ENCODE measurements around the gene MFRP. TPM values are rescaled to one million over a fixed set of nuclear protein-coding genes. Genes with fewer than 3 reads are reported as not detected.

The MFRP gene
- total RNA-seq, 1 donor from 2014 or later = not detected

DNA sequence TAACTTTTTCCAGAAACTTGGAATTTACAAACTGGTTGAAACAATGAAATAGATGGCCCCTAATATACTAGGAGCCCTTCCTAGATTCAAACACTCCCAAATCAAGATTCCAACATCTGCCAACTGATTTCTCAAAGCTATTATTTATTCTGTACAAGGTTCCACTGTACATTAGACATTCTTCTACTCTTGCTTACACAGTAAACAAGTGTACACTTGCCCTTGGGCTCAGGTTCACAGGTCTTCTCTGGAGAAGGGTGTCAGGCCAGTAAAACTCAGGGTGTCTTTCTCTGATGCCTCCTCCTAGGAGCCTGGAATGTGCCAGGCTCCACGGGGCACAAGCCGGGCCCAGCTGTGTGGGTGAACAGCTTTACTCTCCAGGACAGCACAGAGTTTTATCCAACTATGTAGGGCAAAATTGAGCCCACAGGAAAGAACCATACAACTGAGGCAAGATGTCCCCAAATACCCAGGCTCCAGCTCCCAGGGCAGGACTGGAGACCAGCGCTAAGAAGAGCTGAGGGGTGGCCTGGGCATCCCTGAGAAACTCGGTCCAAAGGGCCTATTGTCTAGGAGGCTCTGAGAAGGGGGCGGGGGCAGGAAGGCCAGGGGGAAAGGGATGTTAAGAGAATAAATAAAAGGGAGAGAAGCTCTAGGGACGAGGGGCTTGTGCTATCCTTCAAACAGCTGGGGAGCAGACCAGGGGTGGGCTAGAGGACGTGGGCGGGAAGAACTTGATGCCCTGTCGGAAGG lies 8.8 kb upstream of the MFRP start:
- peak overlapping the region; percentile 87 for H3K4me3 Mint-ChIP-seq
- peaks cover 44% of the 10 kb centered on the region for H3K27me3 Mint-ChIP-seq
- intact Hi-C loops (cut with micrococcal nuclease) = no loop called here
- H3K36me3 Mint-ChIP-seq (ENCODE audit: low read depth) = no peaks in the 10 kb centered on the region
- H3K9me3 Mint-ChIP-seq = no peaks in the 10 kb centered on the region
- peaks cover 5% of the 10 kb centered on the region for H3K4me1 Mint-ChIP-seq
- H3K27ac Mint-ChIP-seq = no peak overlapping the region
- no peak for DNase-seq

DNA sequence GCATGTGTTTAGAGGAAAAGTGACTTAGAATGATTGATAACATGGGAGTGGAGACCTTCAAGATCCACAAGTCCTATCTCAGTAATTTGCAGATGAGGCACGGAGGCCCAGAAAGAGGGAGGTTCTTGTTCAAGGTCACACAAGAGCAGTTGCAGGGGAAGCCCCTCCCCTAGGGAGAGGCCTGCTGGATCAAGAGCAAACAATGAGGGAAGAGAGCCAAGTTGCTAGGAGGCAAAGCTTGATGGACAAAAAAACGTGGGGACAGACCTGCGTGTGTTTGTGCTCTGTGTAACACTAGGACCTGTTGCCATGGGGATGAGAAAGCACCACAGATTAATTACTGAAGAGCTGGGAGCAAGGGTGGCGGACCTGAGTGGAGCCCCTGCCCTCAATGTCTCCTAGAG lies 6.4 kb upstream of the MFRP start:
- Mint-ChIP-seq H3K4me1 (peaks cover 9% of the 10 kb centered on the region), H3K36me3 (ENCODE audit: low read depth) (no peaks in the 10 kb centered on the region), H3K27me3 (peaks cover 40% of the 10 kb centered on the region), H3K27ac (no peak overlapping the region), H3K4me3 (no peak overlapping the region), H3K9me3 (no peaks in the 10 kb centered on the region)
- intact Hi-C loops (cut with micrococcal nuclease) = no loop called here
- DNase-seq = no peak

DNA sequence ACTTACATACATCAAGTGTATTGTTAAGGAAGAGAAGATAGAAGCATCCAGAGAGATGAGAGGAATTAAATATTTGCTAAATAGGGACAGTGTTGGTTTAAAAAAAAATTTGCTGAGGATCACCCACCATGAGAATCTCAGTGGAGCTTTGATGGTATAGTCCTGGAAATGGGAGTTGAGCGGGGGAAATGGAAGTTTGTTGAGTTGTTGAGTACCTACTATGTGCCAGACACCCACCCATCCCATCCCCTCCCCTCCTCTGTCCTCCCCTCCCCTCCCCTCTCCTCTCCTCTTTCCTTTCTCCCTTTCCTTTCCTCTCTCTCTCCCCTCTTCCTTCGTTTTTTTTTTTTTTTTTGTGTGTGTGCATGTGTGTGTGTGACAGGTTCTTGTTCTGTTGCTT lies 4.7 kb upstream of the MFRP start:
- Mint-ChIP-seq H3K4me3 (no peak overlapping the region), H3K36me3 (ENCODE audit: low read depth) (no peaks in the 10 kb centered on the region), H3K27me3 (peaks cover 41% of the 10 kb centered on the region), H3K4me1 (peaks cover 5% of the 10 kb centered on the region), H3K9me3 (no peaks in the 10 kb centered on the region), H3K27ac (no peak overlapping the region)
- no peak for DNase-seq
- intact Hi-C loops (cut with micrococcal nuclease) = no loop called here

DNA sequence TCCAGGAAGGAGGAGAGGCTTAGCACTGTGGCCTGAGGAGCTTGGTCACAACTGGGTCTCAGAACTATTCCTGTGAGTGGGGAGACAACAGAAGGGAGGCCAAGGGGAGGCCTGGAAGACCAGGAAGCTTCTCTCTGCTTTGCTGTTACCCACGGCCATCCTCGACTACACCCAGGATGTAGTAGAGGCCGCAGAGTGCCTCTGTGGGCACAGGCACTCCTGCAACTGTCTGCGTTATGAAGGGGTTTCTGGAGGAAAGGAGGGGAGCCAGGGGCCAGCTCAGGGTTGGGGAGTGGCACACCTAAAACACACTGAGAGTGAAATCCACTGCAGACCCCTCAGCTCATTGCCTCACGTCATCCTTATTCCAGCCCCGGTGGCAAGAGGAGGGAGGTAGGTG lies 3.8 kb upstream of the MFRP start:
- no peak overlapping the region for H3K27ac Mint-ChIP-seq
- intact Hi-C loops (cut with micrococcal nuclease) = no loop called here

DNA sequence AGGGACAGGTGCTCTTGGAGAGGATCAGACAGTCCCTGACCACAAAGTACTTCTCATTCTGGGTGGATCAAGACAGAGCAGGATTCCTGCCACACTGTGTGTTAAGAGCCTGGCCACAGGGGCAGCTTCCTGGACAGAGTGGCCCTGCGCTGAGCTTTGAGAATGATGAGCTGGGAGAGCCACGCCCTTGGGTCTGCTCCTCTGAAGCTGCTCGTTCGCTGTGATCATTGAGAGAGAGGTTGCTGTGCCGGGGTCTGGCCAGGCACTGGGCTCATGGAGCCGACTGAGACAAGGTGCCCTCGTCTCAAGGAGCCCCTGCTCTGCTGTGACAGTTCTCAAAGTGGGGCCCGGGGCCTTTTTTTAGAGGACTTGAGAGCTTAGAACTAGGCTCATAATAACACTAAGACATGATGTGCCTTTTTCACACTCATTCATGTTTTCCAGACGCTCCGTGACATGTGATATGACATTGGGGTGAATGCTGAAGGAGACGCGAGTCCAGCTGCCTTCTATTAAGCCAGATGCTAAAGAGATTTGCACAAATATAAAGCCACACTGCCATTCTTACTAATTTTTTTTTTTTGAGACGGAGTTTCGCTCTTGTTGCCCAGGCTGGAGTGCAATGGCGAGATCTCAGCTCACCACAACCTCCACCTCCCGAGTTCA lies 1.6 kb upstream of the MFRP start:
- intact Hi-C loops (cut with micrococcal nuclease) = no loop called here
- H3K27ac Mint-ChIP-seq = no peak overlapping the region

More for the DNA sequence above, 3.8 kb upstream of the MFRP start:
- H3K9me3 Mint-ChIP-seq = no peaks in the 10 kb centered on the region
- H3K4me1 Mint-ChIP-seq = peaks cover 4% of the 10 kb centered on the region
- H3K4me3 Mint-ChIP-seq = no peak overlapping the region
- H3K36me3 Mint-ChIP-seq (ENCODE audit: low read depth) = no peaks in the 10 kb centered on the region
- H3K27me3 Mint-ChIP-seq = peaks cover 37% of the 10 kb centered on the region
- no peak for DNase-seq

DNA sequence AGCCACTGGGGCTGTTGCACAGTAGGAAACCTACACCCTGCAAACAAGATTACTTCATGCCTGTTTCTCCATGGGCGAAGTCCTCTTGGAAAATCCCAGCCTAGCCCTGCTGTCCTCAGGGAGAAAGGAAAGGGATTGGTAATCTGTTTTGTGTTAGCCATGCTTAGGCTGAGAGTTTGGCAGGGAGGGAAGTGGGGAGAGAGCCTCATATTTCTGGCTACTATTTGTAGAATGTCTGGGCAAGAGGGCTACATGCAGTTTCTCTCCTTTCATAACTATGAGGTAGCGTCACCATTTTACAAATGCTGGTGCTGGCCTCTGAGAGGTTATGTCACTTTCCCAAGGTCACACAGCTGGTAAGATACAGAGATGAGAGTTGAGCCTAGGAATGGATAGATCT lies 737 bp upstream of the MFRP start:
- no peaks in the 10 kb centered on the region for H3K36me3 Mint-ChIP-seq (ENCODE audit: low read depth)
- H3K9me3 Mint-ChIP-seq = no peaks in the 10 kb centered on the region
- peaks cover 37% of the 10 kb centered on the region for H3K27me3 Mint-ChIP-seq
- no peak for DNase-seq
- H3K27ac Mint-ChIP-seq = no peak overlapping the region
- H3K4me3 Mint-ChIP-seq = no peak overlapping the region
- peaks cover 4% of the 10 kb centered on the region for H3K4me1 Mint-ChIP-seq
- intact Hi-C loops (cut with micrococcal nuclease) = no loop called here

More for the DNA sequence above, 1.6 kb upstream of the MFRP start:
- Mint-ChIP-seq H3K4me3 (no peak overlapping the region), H3K27me3 (peaks cover 35% of the 10 kb centered on the region), H3K4me1 (peaks cover 4% of the 10 kb centered on the region), H3K9me3 (no peaks in the 10 kb centered on the region), H3K36me3 (ENCODE audit: low read depth) (no peaks in the 10 kb centered on the region)
- DNase-seq = no peak

DNA sequence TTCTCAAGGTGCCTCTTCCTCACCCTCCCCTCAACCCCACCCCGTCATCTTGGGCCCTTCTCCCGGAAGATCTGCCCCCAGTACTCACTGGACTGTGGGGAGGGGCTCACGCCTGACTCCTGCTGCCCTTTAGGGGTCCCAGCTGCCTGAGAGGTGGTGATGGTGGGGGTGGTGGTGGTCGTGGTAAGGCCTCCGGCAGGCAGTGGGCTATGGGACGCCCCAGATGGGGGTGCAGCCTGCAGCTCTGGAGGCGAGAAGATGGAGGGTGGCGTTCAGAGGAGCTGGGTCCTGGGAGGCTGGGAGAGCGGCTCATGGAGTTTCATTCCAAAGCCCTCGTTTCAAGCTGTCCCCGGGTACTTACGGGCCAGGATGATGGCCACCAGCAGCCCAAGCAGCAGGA lies 820 bp downstream of the MFRP start:
- DNase-seq = no peak
- H3K27ac Mint-ChIP-seq = no peak overlapping the region
- H3K4me3 Mint-ChIP-seq = no peak overlapping the region
- peaks cover 4% of the 10 kb centered on the region for H3K4me1 Mint-ChIP-seq
- H3K36me3 Mint-ChIP-seq (ENCODE audit: low read depth) = no peaks in the 10 kb centered on the region
- peaks cover 41% of the 10 kb centered on the region for H3K27me3 Mint-ChIP-seq
- no peaks in the 10 kb centered on the region for H3K9me3 Mint-ChIP-seq
- intact Hi-C loops (cut with micrococcal nuclease) = no loop called here

DNA sequence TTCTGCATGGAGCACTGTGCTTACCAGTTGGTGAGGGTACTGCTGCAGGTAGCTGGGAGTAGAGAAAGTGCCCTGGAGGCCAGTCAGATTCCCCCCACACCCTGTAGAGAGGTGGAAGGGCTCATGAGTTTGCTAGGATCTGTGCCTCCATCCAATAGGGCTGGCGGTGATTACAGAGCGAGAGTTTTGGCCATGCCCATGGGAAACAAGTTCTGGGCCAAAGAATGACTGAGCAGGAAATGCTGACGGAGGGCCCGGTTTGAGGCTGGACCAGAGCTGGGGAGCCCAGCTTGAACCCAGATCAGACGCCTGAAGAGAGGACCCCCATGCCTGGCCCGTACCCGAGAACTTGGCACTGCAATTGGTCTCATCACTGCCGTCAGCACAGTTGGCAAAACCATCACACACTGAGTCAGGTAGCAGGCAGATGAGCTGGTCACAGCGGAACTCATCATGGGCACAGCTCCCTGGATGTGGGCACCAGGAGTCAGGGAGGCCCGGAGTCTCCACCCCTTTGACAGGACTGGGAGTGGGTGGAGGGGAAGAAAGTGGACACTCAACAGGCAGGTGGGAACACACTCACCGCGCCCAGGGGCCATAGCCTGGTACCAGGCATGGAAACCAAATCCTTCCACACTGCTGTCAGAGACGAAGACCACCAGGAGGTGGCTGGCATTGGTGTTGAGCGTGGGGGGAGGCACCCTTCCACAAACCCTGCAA lies 2.1 kb downstream of the MFRP start:
- DNase-seq = no peak
- H3K4me3 Mint-ChIP-seq = no peak overlapping the region
- intact Hi-C loops (cut with micrococcal nuclease) = no loop called here
- H3K4me1 Mint-ChIP-seq = peaks cover under 1% of the 10 kb centered on the region
- no peaks in the 10 kb centered on the region for H3K36me3 Mint-ChIP-seq (ENCODE audit: low read depth)
- H3K9me3 Mint-ChIP-seq = no peaks in the 10 kb centered on the region
- H3K27ac Mint-ChIP-seq = no peak overlapping the region
- H3K27me3 Mint-ChIP-seq = peaks cover 42% of the 10 kb centered on the region

DNA sequence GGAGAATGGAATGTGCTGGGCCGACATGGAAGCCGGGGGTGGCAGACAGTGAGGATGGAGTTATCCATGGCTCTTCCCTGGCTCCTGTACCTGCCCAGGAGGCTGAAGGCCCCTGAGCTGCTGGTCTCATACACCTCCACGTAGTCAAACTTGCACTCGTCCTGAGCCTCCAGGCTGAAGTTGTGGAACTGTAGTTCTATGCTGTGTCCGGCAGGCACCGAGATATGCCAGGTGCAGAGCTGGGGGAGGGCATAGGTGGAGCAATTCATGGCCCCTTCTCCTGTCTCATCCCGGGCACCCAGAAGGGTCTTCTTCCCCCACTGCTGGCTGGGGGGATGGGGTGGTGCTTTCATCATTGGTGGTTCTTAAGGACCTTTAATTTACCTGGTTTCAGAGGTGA lies 2.8 kb downstream of the MFRP start:
- Mint-ChIP-seq H3K4me3 (no peak overlapping the region), H3K27me3 (peaks cover 50% of the 10 kb centered on the region), H3K9me3 (no peaks in the 10 kb centered on the region), H3K4me1 (peaks cover 3% of the 10 kb centered on the region), H3K36me3 (ENCODE audit: low read depth) (peaks cover 2% of the 10 kb centered on the region), H3K27ac (no peak overlapping the region)
- intact Hi-C loops (cut with micrococcal nuclease) = no loop called here
- DNase-seq = no peak

DNA sequence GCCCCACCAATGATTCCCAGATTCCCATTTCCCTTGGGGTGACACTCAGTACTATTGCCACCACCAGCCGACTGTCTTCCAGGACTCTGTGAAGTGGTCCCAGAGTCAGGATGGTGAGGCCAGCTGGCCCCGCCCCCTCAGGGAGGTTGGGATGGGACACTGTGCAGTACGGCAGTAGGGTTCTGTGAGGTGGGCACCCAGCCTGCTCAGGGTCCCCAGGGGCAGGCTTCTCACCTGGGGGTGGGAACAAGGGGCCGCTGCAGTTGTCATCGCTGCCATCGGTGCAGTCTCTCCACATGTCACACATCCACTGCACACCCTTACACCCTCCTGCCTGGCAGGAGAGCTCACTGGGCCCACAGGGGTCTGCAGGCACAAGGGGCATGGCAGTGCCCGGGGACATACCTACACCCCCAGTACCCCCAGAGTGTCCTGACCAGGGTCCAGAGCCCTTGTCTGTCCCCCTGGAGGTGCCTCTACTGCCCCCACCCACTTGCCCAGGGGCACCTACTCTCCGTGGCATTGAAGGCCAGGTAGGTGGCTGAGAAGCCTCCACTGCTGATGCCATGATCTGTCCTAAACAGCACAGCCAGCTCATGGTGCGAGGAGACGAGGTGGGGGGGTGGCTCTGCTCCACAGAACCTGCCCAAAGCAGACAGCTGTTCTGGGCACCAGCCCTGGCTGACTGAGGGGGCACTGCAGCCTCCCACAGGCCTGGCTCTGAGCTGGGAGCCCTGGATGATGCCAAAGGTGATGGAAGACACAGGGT lies 4.0 kb downstream of the MFRP start:
- Mint-ChIP-seq H3K27me3 (peaks cover 53% of the 10 kb centered on the region), H3K9me3 (no peaks in the 10 kb centered on the region), H3K36me3 (ENCODE audit: low read depth) (peaks cover 5% of the 10 kb centered on the region), H3K4me1 (peaks cover 8% of the 10 kb centered on the region), H3K27ac (no peak overlapping the region), H3K4me3 (no peak overlapping the region)
- intact Hi-C loops (cut with micrococcal nuclease) = no loop called here
- no peak for DNase-seq

DNA sequence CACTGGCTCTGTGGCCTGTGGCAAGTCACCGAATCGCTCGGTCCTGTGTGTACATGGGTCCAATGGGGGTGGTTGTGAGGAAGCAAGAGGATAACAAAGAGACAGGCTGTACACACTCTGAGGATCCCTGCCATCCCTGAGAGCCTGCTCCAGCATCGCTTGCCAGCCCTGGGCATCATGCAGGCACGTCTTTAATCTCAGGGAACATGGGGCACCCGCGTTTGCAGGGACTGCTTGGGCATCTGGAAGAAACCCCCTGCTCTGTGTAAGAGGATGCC lies 4.5 kb downstream of the MFRP start:
- H3K4me3 Mint-ChIP-seq = no peak overlapping the region
- H3K27me3 Mint-ChIP-seq = peaks cover 49% of the 10 kb centered on the region
- no peak for DNase-seq
- no peak overlapping the region for H3K27ac Mint-ChIP-seq
- H3K36me3 Mint-ChIP-seq (ENCODE audit: low read depth) = peaks cover 6% of the 10 kb centered on the region
- intact Hi-C loops (cut with micrococcal nuclease) = no loop called here
- H3K9me3 Mint-ChIP-seq = no peaks in the 10 kb centered on the region
- peaks cover 10% of the 10 kb centered on the region for H3K4me1 Mint-ChIP-seq

DNA sequence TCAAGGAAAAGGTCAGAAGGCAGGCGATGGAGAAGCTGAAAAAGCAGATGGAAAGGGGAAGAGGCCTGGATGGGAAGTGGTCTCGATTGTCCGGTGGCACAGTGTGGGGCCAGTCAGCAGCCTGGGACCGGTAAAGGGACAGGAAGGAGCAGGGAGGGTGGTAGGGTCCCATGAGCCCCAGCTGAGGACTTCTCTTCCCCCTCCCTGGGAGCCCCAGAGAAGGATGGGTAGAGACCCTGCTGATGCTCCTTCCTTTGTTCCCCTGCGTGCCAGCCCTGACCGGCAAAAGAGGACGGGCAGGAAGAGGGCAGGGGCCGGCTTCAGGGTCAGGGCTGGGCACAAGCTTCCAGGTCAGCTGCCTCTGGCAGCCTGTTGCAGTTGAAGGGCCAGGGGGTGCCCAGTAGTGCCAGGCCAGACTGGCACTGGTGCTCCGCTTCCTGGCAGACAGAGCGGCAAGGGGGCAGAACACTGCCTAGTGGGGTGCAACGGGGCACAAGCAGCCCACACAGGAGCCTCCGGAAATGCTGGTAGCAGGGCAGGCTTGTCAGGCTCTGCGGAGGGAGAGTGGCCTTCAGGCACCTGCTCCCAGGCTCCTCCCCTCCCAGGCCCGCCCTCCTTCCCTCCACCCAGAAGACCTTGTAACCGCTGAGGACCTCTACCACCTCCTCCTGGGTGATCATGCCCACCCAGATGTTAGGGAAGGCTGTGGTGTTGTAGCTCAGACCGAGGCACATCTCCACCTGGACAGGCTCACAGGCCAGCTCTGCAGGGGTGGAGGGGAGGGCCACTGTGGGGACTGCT lies 5.1 kb downstream of the MFRP start:
- Mint-ChIP-seq H3K27me3 (peaks cover 46% of the 10 kb centered on the region), H3K4me3 (no peak overlapping the region), H3K27ac (no peak overlapping the region), H3K4me1 (peaks cover 14% of the 10 kb centered on the region), H3K9me3 (no peaks in the 10 kb centered on the region), H3K36me3 (ENCODE audit: low read depth) (peaks cover 11% of the 10 kb centered on the region)
- intact Hi-C loops (cut with micrococcal nuclease) = no loop called here
- no peak for DNase-seq

Measured in activated CD4-positive, alpha-beta T cell treated with anti-CD3 and anti-CD28 coated beads, Interleukin-2, amount 10 ng/mL, durations not matched to agents 24 days and 14 days (primary cell).